Thoracic aorta (tissue), 2 donors: ENCODE results near the gene EMID1. TPM values are rescaled to one million over a fixed set of nuclear protein-coding genes. Genes with fewer than 3 reads are reported as not detected.

Source experiments
- ATAC-seq: fragments of 150-250 bp; one replicate; pipeline ENCODE4 v1.8.0; 2017; ENCODE audit warnings: low read depth; ENCODE audit not compliant: insufficient number of reproducible peaks, low FRiP score
- DNase-seq: peaks from one replicate; pipeline ENCODE4 v3.0.0-alpha.2; 2020; ENCODE audit warnings: low spot score
- H3K27ac ChIP-seq, 2 donors: fragments of 200-600 bp; sonication (generic); 1 replicate in 1 of 2; 2 replicates in 1 of 2; pipeline ENCODE4 v1.5.1; 2016; ENCODE audit warnings: mild to moderate bottlenecking in 2 of 2, moderate library complexity in 2 of 2
- H3K27me3 ChIP-seq: fragments of 200-600 bp; sonication (generic); replicated peaks from 2 replicates; pipeline ENCODE4 v1.6.0; 2016; ENCODE audit warnings: mild to moderate bottlenecking; ENCODE audit not compliant: insufficient read depth
- H3K36me3 ChIP-seq: fragments of 200-600 bp; sonication (generic); one replicate; pipeline ENCODE4 v1.5.1; 2016
- H3K4me1 ChIP-seq, 2 donors: fragments of 200-600 bp; sonication (generic); 1 replicate in 1 of 2; 2 replicates in 1 of 2; pipeline versions ENCODE4 v1.5.1 to v1.6.0; 2016; ENCODE audit warnings: low read depth in 2 of 2, mild to moderate bottlenecking in 1 of 2; ENCODE audit not compliant: control insufficient read depth in 1 of 2
- H3K4me3 ChIP-seq: fragments of 200-600 bp; sonication (generic); 2 replicates; pipeline ENCODE4 v1.5.1; 2016; ENCODE audit warnings: mild to moderate bottlenecking
- H3K9me3 ChIP-seq: fragments of 200-600 bp; sonication (generic); 2 replicates; pipeline ENCODE4 v1.5.1; 2016
- CTCF ChIP-seq: fragments of 200-600 bp; sonication (generic); IDR thresholded peaks from one replicate; pipeline ENCODE4 v1.5.1; 2019; ENCODE audit warnings: antibody characterized with exemption
- total RNA-seq, 2 donors: library from RNA; depleted of rRNA; stranded (reverse); fragments of >200 nt; gene quantifications; one replicate each; pipeline versions ENCODE4 v1.1.0 to v1.2.3, GENCODE V29; 2016

EMID1 gene
- total RNA-seq, 2 donors from 2014 or later, result 0.27 TPM; not detected in 1

- no peak for DNase-seq
- no peak for ATAC-seq
- TF ChIP-seq CTCF, result no peak
These were observed 4.8 kb upstream of the EMID1 start for GRCh38 chr22:29200901-29201300.

GRCh38 chr22:29201782-29202181 lies 3.9 kb upstream of the EMID1 start:
- peaks cover 3 to 8% of the 10 kb centered on the region in 2 donors for H3K4me1 ChIP-seq
- H3K27me3 ChIP-seq, result no peaks in the 10 kb centered on the region
- no peak for TF ChIP-seq CTCF
- H3K27ac ChIP-seq, result no peak overlapping the region
- H3K36me3 ChIP-seq, result no peaks in the 10 kb centered on the region
- DNase-seq (no peak), ATAC-seq (no peak)
- H3K9me3 ChIP-seq, result no peaks in the 10 kb centered on the region
- H3K4me3 ChIP-seq, result no peak overlapping the region

More at GRCh38 chr22:29200901-29201300, 4.8 kb upstream of the EMID1 start:
- Histone ChIP-seq H3K36me3 (no peaks in the 10 kb centered on the region), H3K27ac (no peak overlapping the region), H3K27me3 (no peaks in the 10 kb centered on the region), H3K9me3 (no peaks in the 10 kb centered on the region), H3K4me3 (no peak overlapping the region), H3K4me1 (peaks cover 0 to under 1% of the 10 kb centered on the region in 2 donors)

GRCh38 chr22:29202212-29203192 lies 3.2 kb upstream of the EMID1 start:
- H3K4me3 ChIP-seq, result no peak overlapping the region
- no peak for TF ChIP-seq CTCF
- no peak for DNase-seq
- no peak for ATAC-seq
- no peaks in the 10 kb centered on the region for H3K36me3 ChIP-seq
- H3K4me1 ChIP-seq, result peaks cover 3 to 8% of the 10 kb centered on the region in 2 donors
- no peak overlapping the region for H3K27ac ChIP-seq
- H3K27me3 ChIP-seq, result no peaks in the 10 kb centered on the region
- H3K9me3 ChIP-seq, result no peaks in the 10 kb centered on the region

GRCh38 chr22:29203488-29204454 lies 1.9 kb upstream of the EMID1 start:
- Histone ChIP-seq H3K4me1 (peaks cover 3 to 8% of the 10 kb centered on the region in 2 donors), H3K27ac (no peak overlapping the region), H3K27me3 (no peaks in the 10 kb centered on the region), H3K9me3 (no peaks in the 10 kb centered on the region), H3K4me3 (no peak overlapping the region), H3K36me3 (no peaks in the 10 kb centered on the region)
- DNase-seq (no peak), ATAC-seq (no peak)
- no peak for TF ChIP-seq CTCF
